ENCODE data around the gene PLB1.

PLB1 gene

DNA sequence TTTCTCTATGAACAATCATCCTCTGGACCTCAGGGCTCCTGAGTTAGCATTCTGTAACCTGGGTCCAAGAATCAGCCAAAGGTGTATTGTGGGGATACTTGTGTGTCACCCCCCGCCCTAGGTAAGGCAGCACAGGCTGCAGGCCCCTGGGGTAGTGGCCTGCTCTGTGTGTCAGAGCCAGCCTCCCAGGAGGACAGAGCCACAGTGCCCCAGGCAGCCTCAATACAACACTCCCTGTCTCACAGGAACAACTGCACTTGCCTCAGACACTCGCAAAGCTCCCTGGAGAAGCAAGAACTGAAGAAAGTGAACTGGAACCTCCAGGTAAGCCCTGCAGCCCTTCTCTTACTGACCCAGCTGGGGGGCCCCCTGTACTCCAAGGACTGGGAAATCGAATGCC, 134.5 kb downstream of the PLB1 start:
- no peak for DNase-seq

GRCh38 chr2:28631514-28632206, 135.8 kb downstream of the PLB1 start:
- no peak for DNase-seq

DNA sequence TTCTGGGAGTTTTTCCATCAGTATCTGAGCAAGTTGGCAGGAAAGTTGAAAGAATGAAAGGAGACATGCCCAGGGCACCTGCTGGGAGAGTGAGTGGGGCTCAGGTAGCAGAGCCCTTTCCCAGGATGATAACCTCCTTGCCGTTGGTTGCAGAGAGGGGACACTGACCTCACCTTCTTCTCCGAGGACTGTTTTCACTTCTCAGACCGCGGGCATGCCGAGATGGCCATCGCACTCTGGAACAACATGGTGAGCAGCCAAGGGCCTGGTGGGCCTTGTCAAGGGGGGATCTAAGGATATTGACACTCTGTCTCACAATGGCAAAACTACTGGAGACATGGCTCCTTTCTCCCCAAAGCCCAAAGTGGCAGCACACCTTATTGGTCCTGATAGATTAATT, 136.9 kb downstream of the PLB1 start:
- no peak for DNase-seq

DNA sequence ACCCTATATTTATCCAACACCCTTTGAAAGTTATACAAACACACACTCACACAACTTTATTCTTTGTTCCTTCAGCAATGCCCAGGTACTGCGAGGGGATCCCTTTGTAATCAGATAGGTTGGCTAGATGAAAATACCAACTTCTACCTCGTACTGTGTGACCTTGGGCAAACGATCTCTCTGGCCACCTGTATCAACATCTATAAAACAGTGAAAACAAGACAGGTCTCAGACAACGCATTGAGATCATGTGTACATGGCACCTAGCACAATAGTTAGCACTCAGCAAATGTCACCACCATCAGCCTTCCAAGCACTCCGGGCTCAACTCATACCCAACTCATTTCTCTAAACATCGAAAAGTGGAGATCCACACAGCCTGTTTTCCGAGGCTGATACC, 137.3 kb downstream of the PLB1 start:
- no peak for DNase-seq

DNA sequence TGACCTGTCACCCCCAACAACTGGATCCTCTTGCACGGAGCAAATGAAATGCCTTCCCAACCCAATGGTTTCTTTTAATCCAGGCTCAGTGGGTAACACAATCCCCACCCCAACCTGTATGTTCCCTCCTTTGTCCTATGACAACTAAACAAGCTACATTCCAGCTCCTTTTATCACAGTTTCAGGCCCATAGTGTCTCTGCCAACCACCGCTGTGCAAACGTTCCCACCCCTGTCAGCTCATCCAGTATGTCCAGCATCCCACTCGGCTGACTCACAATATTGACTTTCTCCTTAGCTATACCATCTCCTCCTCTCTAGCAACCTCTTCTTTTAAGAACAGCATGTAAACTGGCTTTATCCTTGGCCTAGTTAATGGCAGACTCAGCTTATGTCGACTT, 137.9 kb downstream of the PLB1 start:
- DNase-seq, result no peak

DNA sequence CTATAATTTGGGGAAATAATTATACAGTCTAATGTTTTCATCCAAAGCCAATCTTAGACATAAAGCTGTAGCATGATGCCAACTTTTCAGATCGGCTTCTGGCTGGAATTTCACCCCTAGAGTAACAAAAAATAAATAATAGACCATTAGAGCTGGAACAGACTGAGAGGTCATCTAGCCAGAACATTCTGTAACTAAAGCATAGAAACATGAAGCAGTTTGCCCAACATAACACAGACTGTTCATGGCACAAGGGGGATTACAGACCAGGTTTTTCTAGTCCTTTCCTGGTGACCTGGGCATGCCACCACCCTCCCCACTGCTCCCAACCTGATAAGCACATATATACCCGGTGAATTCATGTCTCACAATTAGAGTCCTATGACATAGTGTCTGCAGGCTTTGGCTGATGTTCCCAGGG, 139.3 kb downstream of the PLB1 start:
- DNase-seq, result no peak

DNA sequence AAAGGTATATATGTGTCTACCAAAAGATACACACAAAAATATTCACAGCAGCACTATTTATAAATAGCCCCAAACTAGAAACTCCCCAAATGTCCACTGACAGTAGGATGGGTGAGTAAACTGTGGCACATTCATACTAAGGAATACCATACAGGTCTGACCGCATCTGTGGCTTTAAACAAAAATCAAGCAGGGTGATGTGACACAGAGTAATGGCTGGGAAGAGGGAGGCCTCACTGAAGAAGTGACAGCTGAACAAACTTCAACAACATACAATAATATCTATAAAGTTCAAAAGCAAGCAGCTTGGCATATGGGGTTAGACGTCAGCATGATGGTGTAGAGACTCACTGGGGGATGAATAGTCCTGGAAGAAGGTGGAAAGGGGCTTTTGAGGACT, 140.6 kb downstream of the PLB1 start:
- DNase-seq, result no peak

DNA sequence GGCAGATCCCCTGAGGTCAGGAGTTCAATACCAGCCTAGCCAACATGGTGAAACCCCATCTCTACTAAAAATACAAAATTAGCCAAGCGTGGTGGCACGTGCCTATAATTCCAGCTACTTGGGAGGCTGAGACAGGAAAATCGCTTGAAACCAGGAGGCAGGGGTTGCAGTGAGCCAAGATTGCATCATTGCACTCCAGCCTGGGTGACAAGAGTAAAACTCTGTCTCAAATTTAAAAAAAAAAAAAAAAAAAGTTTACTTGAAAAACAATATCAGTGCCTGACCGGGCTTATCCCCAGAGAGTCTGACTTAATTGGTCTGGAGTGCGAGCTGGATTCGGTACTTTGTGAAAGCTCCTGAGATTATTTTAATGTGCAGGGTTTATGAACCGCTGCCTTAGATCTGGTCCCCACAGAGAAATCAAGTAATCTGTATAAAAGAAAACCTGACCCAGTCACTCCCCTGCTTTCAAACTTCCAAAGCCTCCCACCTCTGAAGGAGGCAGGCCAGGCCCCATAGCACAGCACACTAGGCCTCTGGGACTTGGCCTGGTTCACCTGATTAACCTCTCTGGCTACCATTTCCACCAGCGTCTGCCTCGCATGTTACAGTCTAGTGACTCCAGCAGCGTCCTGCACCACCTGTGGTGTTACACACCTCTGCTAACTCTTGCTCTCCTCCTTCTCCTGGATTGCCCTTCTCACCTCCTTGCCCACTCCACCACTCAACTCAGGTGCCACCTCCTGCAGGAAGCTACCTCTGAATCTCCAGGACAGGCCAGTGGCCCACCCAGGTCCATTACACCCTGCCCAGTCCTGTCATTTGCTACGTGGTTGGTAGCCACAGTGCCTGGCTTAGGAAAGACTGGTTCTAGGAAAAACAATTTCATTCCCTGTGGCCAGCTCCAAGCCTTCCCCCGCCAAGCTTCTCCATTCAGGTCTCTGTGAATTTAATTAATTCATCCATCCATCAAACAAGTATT, 141.5 kb downstream of the PLB1 start:
- no peak for DNase-seq

DNA sequence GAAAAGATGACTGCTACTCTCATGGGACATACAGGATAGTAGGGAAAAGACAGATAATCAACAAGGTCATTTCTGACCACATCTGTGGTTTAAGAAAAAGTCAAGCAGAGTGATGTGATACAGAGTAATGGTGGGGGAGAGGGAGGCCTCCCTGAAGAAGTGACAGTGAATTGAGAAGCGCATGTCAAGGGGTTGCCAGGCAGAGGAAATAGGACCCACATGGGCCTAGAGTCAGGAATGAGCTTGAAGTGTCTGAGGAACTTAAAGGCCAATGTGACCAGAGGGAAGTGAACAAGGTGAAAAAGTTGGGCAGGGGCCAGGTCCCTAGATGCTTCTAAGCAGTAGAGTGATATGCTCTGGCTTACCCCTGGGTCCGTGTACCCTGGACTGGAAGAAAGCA, 142.2 kb downstream of the PLB1 start:
- DNase-seq, result no peak

DNA sequence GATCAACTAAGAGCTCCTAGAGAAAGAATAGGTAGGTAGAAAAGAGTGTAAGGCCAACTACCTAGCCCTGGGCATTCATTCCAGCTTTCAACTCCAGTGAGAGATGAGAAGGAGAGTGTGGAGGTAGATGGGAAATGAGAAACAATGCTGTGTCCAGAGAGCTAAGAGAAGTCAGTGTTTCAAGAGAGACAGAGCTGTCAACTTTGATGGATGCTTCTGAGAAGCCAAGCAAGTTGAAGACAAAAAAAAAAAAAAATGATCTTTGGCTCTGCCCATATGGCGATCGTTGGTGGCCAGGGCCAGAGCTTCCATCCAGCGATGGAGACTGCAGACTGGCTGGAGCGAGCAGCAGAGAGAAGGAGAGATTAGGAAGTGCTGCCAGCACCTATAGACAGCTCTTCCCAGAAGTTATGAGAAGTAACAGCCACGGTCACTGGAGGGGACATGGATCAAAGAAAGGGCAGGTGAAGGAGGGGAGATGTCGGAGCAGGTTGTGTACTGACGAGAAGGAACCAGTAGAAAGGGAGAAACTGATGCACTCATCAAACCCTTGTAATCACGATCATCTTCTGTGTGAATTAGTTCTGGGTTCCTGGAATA, 143.3 kb downstream of the PLB1 start:
- DNase-seq, result no peak

GRCh38 chr2:28639836-28640235, 144.0 kb downstream of the PLB1 start:
- DNase-seq, result no peak

DNA sequence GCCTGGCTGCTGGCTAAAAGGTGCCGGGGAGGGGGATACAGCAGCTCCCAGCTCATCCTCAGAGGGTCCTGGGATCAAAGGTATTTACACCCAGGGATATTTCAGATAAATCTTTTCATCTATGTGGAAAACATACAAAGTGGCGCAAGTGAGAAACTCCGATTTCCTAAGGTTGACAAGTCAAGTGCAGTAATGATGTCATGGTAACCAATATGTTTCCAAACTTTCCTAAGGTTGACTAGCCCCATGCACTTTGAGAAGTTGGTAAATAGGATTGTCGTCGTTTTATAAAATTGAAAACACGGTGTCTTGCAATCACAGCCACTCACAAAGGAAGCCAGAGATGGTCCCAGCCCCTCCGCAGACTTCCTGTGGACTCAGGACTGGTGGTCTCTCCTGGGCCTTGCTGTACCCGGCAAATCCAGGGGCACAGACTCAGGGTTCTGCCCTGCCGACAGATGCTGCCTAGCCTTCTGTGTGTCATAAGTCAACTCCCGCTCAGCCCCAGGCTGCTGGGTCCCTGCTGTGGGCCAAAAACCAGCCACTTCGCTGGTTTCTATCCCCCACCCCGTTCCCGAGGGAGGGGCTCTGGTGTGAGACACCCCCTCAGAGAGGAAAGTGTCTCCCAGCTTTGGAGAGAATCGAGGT, 144.5 kb downstream of the PLB1 start:
- no peak for DNase-seq

GRCh38 chr2:28640908-28641300, 145.0 kb downstream of the PLB1 start:
- DNase-seq, result no peak

DNA sequence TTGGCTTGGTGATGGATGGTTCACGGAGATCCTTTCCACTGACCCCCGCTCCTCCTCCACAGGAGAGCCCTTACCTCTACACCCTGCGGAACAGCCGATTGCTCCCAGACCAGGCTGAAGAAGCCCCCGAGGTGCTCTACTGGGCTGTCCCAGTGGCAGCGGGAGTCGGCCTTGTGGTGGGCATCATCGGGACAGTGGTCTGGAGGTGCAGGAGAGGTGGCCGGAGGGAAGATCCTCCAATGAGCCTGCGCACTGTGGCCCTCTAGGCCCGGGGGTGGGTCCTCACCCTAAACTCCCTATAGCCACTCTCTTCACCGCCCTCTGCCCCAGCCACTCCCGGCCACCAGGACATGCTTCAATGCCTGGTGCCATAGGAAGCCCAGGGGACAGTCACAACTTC, 146.9 kb downstream of the PLB1 start:
- DNase-seq, result no peak

- DNase-seq, result no peak
Measured at GRCh38 chr2:28643327-28643726, 147.5 kb downstream of the PLB1 start.

DNA sequence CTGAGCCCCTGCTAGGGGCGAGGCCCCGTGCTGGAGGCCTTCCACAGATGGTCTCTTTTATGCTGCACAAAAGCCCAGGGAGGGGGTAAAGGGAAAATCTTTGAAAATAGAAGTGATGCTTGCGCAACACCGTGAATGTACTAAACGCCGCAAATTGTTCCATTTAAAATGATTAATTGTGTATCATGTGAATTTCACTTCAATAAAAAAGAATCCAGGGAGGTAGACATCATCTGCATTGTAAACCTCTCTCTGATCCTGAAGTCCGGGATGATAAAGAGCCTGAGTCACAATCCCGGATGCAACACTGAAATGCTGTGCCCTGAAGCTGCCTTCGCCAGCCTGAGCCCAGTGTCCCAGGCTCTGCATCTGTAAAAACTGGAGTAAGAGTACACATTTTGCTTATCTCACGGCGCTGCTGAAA, 148.1 kb downstream of the PLB1 start:
- no peak for DNase-seq

- no peak for DNase-seq
Measured at GRCh38 chr2:28644760-28645159, 148.9 kb downstream of the PLB1 start.

- DNase-seq, result no peak
Measured at GRCh38 chr2:28645553-28645952, 149.7 kb downstream of the PLB1 start.

GRCh38 chr2:28647682-28648081, 151.8 kb downstream of the PLB1 start:
- DNase-seq, result no peak

DNA sequence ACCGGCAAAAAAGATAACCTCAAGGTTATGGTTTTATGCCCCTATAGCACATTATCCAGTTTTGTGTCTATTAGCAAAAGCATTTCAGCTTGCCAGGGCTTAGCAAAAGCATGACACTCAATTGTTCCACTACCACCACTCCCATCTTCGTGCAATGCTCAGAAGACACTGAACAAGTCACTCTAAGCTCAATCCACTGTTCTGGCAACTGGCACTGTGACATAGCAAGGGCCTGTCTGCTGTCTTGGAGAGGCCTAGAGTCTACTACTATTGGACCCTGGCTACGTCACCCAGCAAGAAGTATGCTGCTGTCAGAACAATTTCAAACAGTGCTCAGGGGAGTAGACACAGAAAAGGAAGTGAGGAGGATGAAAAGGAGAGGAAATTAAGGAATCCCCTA, 152.3 kb downstream of the PLB1 start:
- no peak for DNase-seq

DNA sequence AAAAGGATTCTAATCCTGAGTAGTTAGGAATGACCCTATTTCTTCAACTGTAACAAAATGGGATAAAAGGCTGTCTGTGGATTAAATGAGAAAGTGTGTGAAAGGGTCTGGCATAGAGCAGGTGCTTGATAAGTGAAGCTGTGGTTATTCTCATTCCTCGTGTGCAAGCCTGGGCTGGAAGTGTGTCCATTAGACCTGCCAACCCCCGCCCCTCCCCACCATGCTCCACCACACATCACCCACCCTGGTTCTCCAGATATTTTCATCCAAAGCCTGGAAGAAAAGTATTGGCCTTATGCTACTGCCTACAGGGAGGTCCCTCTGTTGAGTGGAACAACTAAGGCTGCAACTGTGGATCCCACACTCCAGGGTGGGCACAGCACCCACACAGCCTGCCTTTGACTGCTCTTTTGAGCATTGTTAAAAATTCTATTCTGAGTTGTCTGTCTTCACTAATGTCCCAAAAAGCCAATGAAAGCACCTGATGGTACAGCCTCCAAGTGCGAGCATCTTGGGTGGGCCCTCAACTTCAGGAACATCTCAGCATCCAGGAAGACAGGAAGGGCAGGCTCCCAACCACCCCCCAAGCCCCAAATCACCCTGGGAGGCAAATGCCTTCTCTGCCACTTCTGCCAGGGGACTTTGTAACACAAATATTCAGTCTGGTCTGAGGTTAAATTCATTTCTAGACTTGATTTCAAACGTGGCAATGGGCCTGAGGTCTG, 153.0 kb downstream of the PLB1 start:
- no peak for DNase-seq

DNA sequence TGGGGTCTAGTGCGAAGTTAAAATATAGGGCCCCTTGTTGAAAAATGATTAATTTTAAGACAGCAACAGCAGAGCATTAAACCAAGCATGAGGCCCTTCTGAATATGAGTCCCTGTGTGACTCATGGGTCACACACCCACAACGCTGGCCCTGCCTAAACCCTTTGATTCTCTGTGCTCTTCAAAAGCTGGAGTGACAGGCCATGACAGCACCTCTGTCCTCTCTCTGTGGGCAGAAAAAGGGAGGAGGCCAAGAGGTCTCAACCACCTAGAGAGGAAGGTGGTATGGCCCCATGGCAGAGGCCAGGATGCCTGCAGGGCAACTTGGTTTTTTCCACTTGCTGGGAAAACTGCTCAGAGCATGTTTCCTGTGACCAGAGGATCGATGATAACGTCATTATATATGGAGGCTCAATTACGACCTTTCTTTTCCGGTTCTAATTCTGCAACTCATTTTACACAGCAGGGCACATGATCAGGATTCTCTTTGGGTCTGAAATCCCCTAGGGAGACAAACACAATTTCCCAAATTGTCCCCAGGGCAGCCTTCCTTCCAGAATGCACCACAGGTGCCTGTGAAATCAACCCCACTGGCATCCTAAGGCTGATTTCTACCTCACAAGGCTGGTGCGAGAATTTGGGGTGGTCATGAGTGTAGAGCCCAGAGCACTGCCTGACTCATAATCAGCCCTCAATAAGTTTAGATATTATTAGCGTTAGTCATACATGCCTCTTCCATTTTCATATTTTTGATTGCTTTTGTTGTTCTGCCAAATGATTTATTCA, 153.8 kb downstream of the PLB1 start:
- DNase-seq, result no peak

Data from activated naive CD4-positive, alpha-beta T cell (primary cell).